Upper lobe of right lung (tissue), 1 donor: ENCODE measurements around the gene NPAS3. TPM values are rescaled to one million over a fixed set of nuclear protein-coding genes. Genes with fewer than 3 reads are reported as not detected.

Experiments used
- ATAC-seq: fragments of 200-7000 bp; cut with Tn5 transposase; one replicate; pipeline ENCODE4 v1.9.1; 2020; ENCODE audit warnings: mild to moderate bottlenecking, moderate library complexity
- DNase-seq: peaks from one replicate; pipeline ENCODE4 v3.0.0-alpha.2; 2020
- H3K27ac ChIP-seq: fragments of 200-600 bp; one replicate; pipeline ENCODE4 v1.8.0; 2022
- H3K27me3 ChIP-seq: fragments of 200-600 bp; one replicate; pipeline ENCODE4 v1.8.0; 2022; ENCODE audit warnings: mild to moderate bottlenecking
- H3K36me3 ChIP-seq: fragments of 200-600 bp; one replicate; pipeline ENCODE4 v1.8.0; 2022
- H3K4me1 ChIP-seq: fragments of 200-600 bp; one replicate; pipeline ENCODE4 v1.8.0; 2022
- H3K4me3 ChIP-seq: fragments of 200-600 bp; one replicate; pipeline ENCODE4 v1.8.0; 2022; ENCODE audit warnings: mild to moderate bottlenecking
- H3K9me3 ChIP-seq: fragments of 200-600 bp; one replicate; pipeline ENCODE4 v1.8.0; 2022
- intact Hi-C: fragments of 100-400 bp; cut with DNase I; formaldehyde crosslinking; loops from one replicate; pipeline ENCODE4 v1.11.0; 2022
- total RNA-seq: library from RNA; stranded (reverse); fragmentation: NEBNext Ultra II Directional; extraction: Animal tissue kit (Norgen Biotek cat#: 25700); gene quantifications from one replicate; pipeline ENCODE4 v1.2.1, GENCODE V29; 2021
- TF ChIP-seq, protein P1 (sequence below): fragments of 200-600 bp; IDR thresholded peaks from one replicate; pipeline ENCODE4 v1.8.0; 2022; ENCODE audit warnings: antibody characterized with exemption
- donor health status: DM: no; HTN: yes; CAD: no; lungs with severe emphysema.

The NPAS3 gene
- total RNA-seq, 1 donor from 2014 or later: 1.2 TPM

DNA sequence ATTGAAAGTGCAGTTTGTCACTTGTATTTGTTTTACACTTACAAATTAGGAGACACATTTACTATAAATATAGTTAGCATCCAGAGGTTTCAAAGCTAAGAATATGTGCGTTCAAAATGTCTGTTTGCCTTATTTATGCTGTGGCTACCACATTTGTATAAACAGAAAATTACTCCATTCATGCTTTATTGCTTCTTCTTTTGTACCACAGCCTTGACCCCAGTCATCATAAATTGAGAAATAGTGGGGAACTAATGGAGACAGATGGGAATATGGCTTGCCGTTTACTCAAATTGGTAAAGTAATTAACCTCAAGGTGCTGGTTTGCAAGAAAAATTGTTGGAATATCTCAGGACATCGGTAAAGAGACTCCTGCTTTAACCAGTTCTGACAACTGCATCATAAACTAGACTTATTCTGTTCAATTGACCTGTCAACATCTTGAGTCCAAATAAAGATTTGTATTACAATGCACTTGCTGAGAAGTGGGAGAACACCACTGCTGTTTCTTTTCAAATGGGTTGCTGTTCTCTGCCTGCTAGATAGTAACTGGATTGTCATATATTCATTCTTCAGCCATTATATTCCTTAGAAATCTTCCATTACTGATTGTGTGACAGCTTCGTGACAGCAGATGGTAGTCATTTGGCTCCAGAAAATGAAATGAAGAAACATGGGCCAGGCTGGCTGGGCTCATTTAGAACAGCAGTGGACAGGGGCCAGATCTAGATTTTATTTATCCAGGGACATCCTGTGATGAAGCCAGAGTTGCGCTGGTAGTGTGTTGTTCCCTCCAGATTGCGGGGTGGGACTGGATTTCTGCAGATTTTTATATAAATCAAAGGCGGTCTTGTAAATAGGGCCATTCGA, 657.8 kb downstream of the NPAS3 start:
- intact Hi-C loops: no loop called here
- no peak for ATAC-seq
- DNase-seq: no peak

DNA sequence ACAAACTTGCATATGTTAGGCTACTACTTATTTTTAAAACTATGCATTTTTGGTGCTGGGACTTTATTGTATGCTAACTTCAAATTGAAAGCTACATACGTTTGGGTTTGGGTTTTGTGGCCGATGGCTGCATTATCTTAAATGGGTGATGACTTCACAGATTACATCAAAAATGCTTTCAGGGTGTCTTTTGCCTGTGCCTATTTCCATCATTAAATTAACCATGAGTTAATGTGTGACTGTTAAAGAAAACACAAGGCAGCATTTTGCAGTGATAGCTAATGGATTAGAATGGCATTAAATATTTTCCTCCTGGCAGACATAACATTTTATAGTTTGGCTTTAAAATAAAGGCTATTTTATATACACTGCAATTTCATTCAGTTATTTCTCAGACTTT, 659.9 kb downstream of the NPAS3 start:
- no peak for ATAC-seq
- H3K9me3 ChIP-seq: no peaks in the 10 kb centered on the region
- no peaks in the 10 kb centered on the region for H3K36me3 ChIP-seq
- H3K4me3 ChIP-seq: no peak overlapping the region
- no peak for DNase-seq
- H3K27ac ChIP-seq: no peak overlapping the region
- H3K4me1 ChIP-seq: no peaks in the 10 kb centered on the region
- H3K27me3 ChIP-seq: no peaks in the 10 kb centered on the region
- intact Hi-C loops: no loop called here
- TF ChIP-seq, protein P1, sequence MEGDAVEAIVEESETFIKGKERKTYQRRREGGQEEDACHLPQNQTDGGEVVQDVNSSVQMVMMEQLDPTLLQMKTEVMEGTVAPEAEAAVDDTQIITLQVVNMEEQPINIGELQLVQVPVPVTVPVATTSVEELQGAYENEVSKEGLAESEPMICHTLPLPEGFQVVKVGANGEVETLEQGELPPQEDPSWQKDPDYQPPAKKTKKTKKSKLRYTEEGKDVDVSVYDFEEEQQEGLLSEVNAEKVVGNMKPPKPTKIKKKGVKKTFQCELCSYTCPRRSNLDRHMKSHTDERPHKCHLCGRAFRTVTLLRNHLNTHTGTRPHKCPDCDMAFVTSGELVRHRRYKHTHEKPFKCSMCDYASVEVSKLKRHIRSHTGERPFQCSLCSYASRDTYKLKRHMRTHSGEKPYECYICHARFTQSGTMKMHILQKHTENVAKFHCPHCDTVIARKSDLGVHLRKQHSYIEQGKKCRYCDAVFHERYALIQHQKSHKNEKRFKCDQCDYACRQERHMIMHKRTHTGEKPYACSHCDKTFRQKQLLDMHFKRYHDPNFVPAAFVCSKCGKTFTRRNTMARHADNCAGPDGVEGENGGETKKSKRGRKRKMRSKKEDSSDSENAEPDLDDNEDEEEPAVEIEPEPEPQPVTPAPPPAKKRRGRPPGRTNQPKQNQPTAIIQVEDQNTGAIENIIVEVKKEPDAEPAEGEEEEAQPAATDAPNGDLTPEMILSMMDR: no peak

More for the DNA sequence above, 657.8 kb downstream of the NPAS3 start:
- TF ChIP-seq, protein P1: no peak
- Histone ChIP-seq H3K27me3 (no peaks in the 10 kb centered on the region), H3K36me3 (no peaks in the 10 kb centered on the region), H3K4me1 (no peaks in the 10 kb centered on the region), H3K27ac (no peak overlapping the region), H3K9me3 (no peaks in the 10 kb centered on the region), H3K4me3 (no peak overlapping the region)

DNA sequence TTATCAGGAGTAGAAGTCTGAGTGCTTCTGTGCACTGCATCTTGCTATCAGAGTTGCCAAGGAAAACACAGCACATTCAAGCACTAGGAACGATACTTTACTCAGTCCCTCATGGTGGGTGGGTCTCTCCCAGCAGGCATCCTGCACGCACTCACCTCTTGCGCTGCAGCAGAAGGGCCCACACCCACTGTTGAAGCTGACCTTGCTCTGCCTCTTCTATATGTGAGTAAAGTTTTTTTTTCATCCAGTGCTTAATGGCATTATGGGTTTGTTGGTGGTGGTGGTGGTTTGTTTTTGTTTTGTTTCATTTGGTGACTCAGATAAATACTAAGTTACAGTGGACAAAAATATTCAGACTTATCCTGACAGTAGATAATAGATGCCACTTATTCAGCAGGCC, 663.7 kb downstream of the NPAS3 start:
- Histone ChIP-seq H3K27ac (no peak overlapping the region), H3K9me3 (no peaks in the 10 kb centered on the region), H3K36me3 (no peaks in the 10 kb centered on the region), H3K4me3 (no peak overlapping the region), H3K4me1 (no peaks in the 10 kb centered on the region), H3K27me3 (no peaks in the 10 kb centered on the region)
- no peak for ATAC-seq
- no peak for DNase-seq
- intact Hi-C loops: no loop called here
- TF ChIP-seq, protein P1: no peak

DNA sequence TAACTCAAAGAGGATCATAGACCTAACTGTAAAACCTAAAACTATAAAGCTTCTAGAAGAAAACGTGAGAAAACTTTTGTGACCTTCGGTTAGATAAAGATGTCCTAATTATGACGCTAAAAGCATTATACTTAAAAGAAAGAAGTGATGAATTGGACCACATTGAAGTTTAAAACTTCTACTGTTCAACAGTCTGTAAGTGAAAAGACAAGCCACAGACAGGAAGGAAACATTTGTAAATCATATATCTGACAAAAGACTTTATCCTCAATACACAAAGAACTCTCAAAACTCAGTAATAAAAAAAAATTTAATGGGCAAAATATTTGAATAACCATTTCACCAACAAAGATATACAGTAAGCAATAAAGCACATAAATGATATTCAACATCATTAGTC, 667.9 kb downstream of the NPAS3 start:
- Histone ChIP-seq H3K36me3 (no peaks in the 10 kb centered on the region), H3K27me3 (no peaks in the 10 kb centered on the region), H3K27ac (no peak overlapping the region), H3K4me1 (no peaks in the 10 kb centered on the region), H3K4me3 (no peak overlapping the region), H3K9me3 (no peaks in the 10 kb centered on the region)
- DNase-seq (no peak), ATAC-seq (no peak)
- TF ChIP-seq, protein P1: no peak
- intact Hi-C loops: no loop called here

DNA sequence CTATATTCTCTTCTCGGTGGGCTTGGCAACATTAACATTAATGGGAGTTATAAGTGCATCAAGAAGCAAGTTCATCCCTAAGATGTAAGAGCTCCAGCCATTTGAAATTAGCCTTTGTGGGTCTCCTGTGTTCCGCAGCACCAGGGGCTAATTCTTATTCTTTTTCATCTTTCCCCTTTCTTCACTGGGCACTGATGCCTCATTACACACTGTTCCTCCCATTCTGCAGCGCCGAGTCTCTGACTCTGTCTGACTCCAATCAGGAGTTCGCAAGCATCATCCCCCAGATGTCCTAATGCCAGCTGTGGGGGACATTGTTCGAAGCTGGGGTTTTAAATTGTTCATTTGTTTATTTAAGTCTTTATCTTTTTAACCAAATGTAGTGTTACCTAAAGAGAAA, 670.9 kb downstream of the NPAS3 start:
- DNase-seq: no peak
- no peak for ATAC-seq
- TF ChIP-seq, protein P1: no peak
- H3K9me3 ChIP-seq: no peaks in the 10 kb centered on the region
- H3K4me3 ChIP-seq: no peak overlapping the region
- no peaks in the 10 kb centered on the region for H3K36me3 ChIP-seq
- H3K4me1 ChIP-seq: no peaks in the 10 kb centered on the region
- no peaks in the 10 kb centered on the region for H3K27me3 ChIP-seq
- no peak overlapping the region for H3K27ac ChIP-seq
- intact Hi-C loops: no loop called here
